ENCODE measurements around the gene COL2A1.
"Not testable (repeated sequence)": the region's sequence is repeated elsewhere in the genome, so short reads cannot be mapped to it uniquely, and the experiment has no call there.

COL2A1 gene

GRCh38 chr12:47975036-47975620 is 29.1 kb downstream of the COL2A1 start:
- no peak for DNase-seq (ENCODE audit: low spot score)

- no peak for DNase-seq (ENCODE audit: low spot score)
Measured at GRCh38 chr12:47973870-47974269, 30.4 kb downstream of the COL2A1 start.

GRCh38 chr12:47972895-47973294 is 31.4 kb downstream of the COL2A1 start:
- DNase-seq (ENCODE audit: low spot score), result no peak

GRCh38 chr12:47970843-47971242 is 33.4 kb downstream of the COL2A1 start:
- no peak for DNase-seq (ENCODE audit: low spot score)

GRCh38 chr12:47969845-47970244 is 34.4 kb downstream of the COL2A1 start:
- DNase-seq (ENCODE audit: low spot score), result no peak

- peak; percentile 58 for DNase-seq (ENCODE audit: low spot score)
Measured at GRCh38 chr12:47967461-47968321, 36.6 kb downstream of the COL2A1 start.

GRCh38 chr12:47965581-47965980 is 38.7 kb downstream of the COL2A1 start:
- DNase-seq (ENCODE audit: low spot score), result no peak

- no peak for DNase-seq (ENCODE audit: low spot score)
Measured at GRCh38 chr12:47964106-47964728, 40.1 kb downstream of the COL2A1 start.

GRCh38 chr12:47963340-47964040 is 40.8 kb downstream of the COL2A1 start, which contains the start of gene TMEM106C:
Gene TMEM106C, plus strand, starts transcription at chr12:47963596. Its CDS starts 641 bp downstream, at chr12:47964237.
- peak; percentile 100 for DNase-seq (ENCODE audit: low spot score)

- no peak for DNase-seq (ENCODE audit: low spot score)
Measured at GRCh38 chr12:47962198-47962597, 42.1 kb downstream of the COL2A1 start.

- not testable (repeated sequence) for DNase-seq (ENCODE audit: low spot score)
Measured at GRCh38 chr12:47957671-47958070, 46.6 kb downstream of the COL2A1 start.

- DNase-seq (ENCODE audit: low spot score), result no peak
Measured at GRCh38 chr12:47955059-47955458, 49.2 kb downstream of the COL2A1 start.

GRCh38 chr12:47954467-47955045 is 49.7 kb downstream of the COL2A1 start:
- no peak for DNase-seq (ENCODE audit: low spot score)

- no peak for DNase-seq (ENCODE audit: low spot score)
Measured at GRCh38 chr12:47954058-47954457, 50.2 kb downstream of the COL2A1 start.

- no peak for DNase-seq (ENCODE audit: low spot score)
Measured at GRCh38 chr12:47950856-47951468, 53.3 kb downstream of the COL2A1 start.

- DNase-seq (ENCODE audit: low spot score), result peak; percentile 93
Measured at GRCh38 chr12:47949441-47950341, 54.6 kb downstream of the COL2A1 start.

- no peak for DNase-seq (ENCODE audit: low spot score)
Measured at GRCh38 chr12:47947341-47947740, 56.9 kb downstream of the COL2A1 start.

GRCh38 chr12:47946413-47947323 is 57.6 kb downstream of the COL2A1 start:
- DNase-seq (ENCODE audit: low spot score), result peak; percentile 71

- DNase-seq (ENCODE audit: low spot score), result no peak
Measured at GRCh38 chr12:47945341-47945728, 58.9 kb downstream of the COL2A1 start.

Data from AG08395 (cell line).